Astrocyte of the spinal cord (primary cell): Measurements from ENCODE around the gene CNTNAP4.

Experiments
- DNase-seq: peaks from one replicate; pipeline ENCODE4 v3.0.0; 2011; ENCODE audit warnings: low read depth, low spot score
- H3K4me3 ChIP-seq: 2 replicates; pipeline ENCODE4 v1.5.1; 2011; ENCODE audit warnings: low read depth, mild to moderate bottlenecking, low read length, moderate library complexity
- CTCF ChIP-seq: IDR thresholded peaks from 2 replicates; pipeline ENCODE4 v1.5.1; 2012; ENCODE audit warnings: low read depth, mild to moderate bottlenecking, low read length, inconsistent platforms
- in situ Hi-C: cut with HindIII; loops from 2 replicates; pipeline ENCODE4 v1.10.0; 2017; ENCODE audit warnings: low sequenced_read_pairs

CNTNAP4 gene

GRCh38 chr16:76335180-76335974, 58.2 kb downstream of the CNTNAP4 start:
- DNase-seq = no peak
- TF ChIP-seq CTCF = no peak
- no peak overlapping the region for H3K4me3 ChIP-seq
- in situ Hi-C loops = no loop called here

- no peak for TF ChIP-seq CTCF
These were observed 58.9 kb downstream of the CNTNAP4 start for GRCh38 chr16:76336112-76336511.

GRCh38 chr16:76338472-76338871, 61.3 kb downstream of the CNTNAP4 start:
- DNase-seq = no peak
- H3K4me3 ChIP-seq = no peak overlapping the region
- no peak for TF ChIP-seq CTCF
- in situ Hi-C loops = no loop called here

More at GRCh38 chr16:76336112-76336511, 58.9 kb downstream of the CNTNAP4 start:
- in situ Hi-C loops = no loop called here
- H3K4me3 ChIP-seq = no peak overlapping the region
- no peak for DNase-seq

GRCh38 chr16:76343769-76344168, 66.6 kb downstream of the CNTNAP4 start:
- no peak for DNase-seq
- TF ChIP-seq CTCF = no peak
- in situ Hi-C loops = no loop called here
- no peak overlapping the region for H3K4me3 ChIP-seq

- in situ Hi-C loops = no loop called here
- DNase-seq = peak; percentile 12
- H3K4me3 ChIP-seq = no peak overlapping the region
- TF ChIP-seq CTCF = no peak
These were observed 68.0 kb downstream of the CNTNAP4 start for GRCh38 chr16:76345163-76345661.

GRCh38 chr16:76346210-76346609, 69.0 kb downstream of the CNTNAP4 start:
- DNase-seq = no peak
- in situ Hi-C loops = no loop called here
- no peak for TF ChIP-seq CTCF
- H3K4me3 ChIP-seq = no peak overlapping the region
